ENCODE data around the gene EGF.

DNA sequence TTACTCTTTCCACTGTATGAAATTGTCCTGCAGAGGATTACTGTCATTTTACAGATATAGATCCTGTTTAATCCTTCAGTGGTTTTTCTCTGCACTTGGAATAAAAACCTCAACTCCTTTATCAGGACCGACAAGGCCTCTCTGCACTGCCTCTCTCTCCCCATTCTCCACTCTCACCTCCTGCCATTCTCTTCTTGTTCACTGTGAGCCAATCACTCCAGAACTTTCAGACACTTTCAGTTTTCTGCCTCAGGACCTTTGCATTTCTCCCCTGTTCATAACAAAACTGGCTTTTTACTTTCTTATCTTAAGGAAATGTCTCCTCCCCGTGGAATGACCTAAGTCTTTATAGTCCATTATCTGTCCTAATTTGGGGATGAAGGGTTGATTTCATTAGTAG lies 148.4 kb downstream of the EGF start:
- TF ChIP-seq YY1 (IDR thresholded peaks at IDR 0.05; ENCODE audit: insufficient read depth, insufficient read length) (no peak), ZNF274 (IDR thresholded peaks at IDR 0.05; ENCODE audit: low read depth, low read length) (no peak)
